SW480 (cell line): ENCODE measurements around the gene COPZ2.
"Not testable (repeated sequence)": the region's sequence is repeated elsewhere in the genome, so short reads cannot be mapped to it uniquely, and the experiment has no call there.

Experiments used
- DNase-seq: peaks from one replicate; pipeline ENCODE4 v3.0.0-alpha.2; 2016; ENCODE audit warnings: low spot score

COPZ2 gene

GRCh38 chr17:48028736-48029135, 8.9 kb downstream of the COPZ2 start:
- no peak for DNase-seq

DNA sequence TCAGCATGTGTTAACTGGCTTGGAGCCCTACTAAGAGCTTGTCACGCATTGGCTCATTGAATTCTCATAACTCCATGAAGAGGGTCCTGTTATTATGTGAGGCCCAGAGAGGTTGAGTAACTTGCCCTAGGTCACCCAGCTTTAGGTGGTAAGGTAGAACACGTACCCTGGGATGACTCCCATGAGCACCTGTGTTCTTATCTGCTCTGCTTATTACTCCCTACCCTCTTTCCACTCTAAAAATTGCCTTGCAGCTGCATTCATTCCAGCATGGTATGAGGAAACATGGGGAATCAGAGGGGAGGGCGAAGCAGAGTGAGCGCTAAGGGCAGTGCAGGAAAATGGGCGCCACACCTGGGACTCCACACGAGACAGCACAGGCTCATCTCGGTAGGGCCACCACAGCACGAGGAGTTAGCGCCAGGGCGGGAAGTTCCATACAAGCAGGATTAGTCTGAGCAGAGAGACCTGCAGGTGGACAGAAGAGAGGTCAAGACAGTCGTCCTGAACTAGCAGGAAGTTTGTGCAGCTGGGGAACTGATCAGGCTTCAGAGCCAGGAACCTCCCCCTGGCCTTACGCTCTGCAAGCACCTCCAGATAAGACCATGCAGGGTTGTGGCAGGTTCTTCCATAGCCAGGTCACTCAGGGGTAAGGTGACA, 10.1 kb downstream of the COPZ2 start:
- DNase-seq, result no peak

DNA sequence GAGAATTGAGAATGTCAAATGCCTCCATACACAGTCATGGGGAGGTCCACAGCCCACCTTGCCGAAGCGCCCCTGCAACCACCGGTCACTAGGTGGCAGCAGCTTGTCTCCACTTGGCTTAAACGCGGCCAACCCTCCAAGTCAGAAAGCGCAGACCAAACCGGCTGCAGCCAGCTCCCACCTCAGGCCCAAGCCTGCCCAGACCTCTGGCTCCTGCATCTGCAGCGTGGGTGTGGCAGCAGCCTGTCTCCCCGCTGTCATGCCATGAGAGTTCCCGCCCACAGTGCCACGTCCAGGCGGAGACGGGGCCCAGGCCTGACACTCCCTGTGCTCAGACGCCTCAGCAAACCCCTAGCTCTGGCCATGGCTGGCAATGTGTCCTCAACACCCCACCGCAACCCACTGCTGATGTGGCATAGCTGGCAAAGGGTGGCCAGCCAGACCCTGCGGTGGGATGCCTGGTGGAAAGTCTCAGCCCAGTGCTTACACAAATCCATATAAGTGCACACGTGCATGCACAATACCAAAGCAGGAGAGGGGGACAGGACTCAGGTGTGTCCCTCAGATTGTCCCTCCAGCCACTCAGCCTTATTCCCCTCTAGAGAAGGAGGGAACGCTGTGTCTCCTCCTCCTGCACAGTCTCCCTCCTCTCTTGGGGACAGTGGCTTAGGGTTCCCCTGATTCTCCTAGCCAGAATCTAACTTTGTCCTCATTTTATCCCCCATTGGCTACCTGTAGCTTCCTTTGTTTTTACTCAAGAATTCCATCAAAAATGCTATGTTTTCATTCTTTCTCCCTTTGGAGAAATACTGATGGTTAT, 10.9 kb downstream of the COPZ2 start:
- peak; percentile 96 for DNase-seq

DNA sequence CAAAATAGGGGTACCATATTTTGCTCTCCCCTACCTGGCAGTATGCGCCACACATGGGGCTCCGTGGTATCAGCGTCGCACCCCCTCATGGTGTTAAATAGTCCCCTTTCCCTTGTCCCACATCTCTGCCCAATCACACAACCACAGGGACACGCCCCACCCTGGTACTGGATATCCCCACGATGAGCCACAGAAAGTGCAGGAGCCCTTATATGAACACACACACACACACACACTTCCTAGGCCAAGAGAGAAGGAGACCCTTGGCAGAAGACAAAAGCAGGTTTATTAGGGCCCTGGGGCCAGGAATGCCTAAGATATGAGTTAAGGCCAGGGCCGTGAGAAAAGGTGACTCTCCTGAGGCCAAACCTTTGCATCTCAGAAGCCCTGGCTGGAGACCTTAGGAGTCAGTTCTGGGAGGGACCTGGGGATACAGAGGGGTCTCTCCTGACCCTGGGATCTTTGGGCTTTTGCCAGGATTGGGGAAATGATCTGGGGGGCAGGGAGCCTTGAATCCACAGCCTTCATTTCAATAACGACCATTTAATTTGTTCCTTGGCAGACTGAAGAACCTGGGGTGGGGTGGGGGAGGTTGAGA, 11.6 kb downstream of the COPZ2 start:
- peak; percentile 32 for DNase-seq

DNA sequence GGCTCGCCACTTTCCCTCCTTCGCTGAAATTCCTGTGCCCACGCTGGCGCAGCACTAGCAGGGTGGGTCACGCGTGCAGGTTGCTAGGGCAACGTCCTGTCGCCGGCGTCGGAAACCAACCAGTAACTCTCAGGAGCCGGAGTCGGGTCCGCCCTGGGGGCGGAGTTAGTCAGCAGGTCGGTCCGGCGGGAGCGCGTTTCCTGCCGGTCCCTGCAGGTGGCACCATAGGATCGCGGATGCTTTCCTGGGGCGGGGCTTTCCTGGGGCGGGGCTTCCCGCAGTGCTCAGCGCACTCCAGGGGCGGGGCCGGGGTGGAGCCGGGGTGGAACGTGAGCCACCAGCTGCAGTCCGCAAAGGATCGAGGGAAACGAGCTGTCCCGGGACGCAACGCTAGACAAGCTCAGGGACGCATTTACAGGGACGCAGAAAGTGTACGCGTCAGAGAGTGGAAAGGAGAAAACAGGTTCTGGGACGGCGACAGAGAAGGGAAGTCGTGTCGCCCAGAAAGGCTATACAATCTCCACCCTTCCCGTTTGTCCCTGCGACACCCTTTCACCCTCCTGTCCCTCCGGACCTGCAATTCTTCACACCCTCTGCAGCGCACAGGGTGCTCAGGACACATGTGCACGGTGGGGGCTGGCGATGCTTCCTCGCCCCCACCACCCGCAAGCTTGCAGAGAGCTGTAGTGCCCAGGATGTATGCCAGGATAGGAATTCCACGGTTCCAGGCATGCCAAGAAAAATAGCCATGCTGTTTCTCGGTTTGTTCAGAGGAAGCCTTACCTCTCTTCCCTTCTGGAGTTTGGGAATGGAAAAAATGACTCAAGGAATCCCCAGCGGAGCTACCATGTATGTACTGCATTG, 12.3 kb downstream of the COPZ2 start:
- DNase-seq, result peak; percentile 98

- DNase-seq, result peak; percentile 90
These were observed 13.2 kb downstream of the COPZ2 start for GRCh38 chr17:48024149-48025039.

- peak; percentile 87 for DNase-seq
These were observed 14.0 kb downstream of the COPZ2 start for GRCh38 chr17:48023400-48024148.

GRCh38 chr17:48022901-48023300, 14.7 kb downstream of the COPZ2 start:
- DNase-seq, result no peak

GRCh38 chr17:48021934-48022333, 15.7 kb downstream of the COPZ2 start:
- DNase-seq, result no peak

GRCh38 chr17:48017817-48018158, 19.8 kb downstream of the COPZ2 start:
- not testable (repeated sequence) for DNase-seq

DNA sequence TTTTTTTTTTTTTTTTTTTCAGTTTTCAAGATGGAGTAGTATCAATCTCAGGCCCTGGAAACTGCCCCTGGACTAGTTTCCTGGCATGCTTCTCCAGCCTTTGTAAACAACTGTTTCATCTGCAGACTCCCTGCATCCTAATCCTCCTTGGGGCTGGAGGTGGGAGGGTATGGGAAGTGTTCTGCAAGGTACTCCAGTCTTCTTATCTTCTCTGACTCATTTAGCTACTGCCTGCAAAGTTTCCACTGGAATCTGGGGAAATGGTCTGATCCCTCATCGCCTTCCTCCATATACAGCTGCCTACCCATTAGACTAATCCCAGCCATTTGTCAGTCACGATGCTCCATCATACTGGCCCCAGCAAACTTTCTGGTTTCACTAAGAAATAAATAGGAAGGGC, 21.5 kb downstream of the COPZ2 start:
- DNase-seq, result no peak

DNA sequence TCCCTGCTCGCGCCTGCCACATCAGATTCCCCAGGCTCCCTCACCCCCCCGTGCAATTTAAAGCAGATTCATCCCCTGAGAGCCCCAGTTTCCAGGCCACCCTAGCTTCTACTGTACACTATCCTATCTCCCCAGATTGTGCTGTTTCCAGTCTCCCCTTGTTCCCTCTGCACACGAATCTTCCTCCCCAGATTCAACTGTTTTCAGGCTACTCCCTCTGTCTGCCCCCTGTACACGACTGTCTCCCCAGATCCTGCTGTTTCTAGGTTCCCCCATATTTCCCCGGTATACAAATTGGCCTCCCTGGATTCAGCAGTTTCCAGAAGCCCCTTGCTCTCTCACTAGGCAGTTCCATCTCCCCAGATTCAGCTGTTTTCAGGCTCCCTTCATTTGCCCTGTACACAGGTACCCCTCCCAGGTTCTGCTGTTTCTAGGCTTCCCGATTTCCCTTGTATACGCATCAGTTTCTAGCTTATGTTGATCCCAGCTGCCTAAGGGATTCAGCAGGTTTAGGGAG, 22.9 kb downstream of the COPZ2 start:
- DNase-seq, result no peak

- DNase-seq, result no peak
These were observed 23.6 kb downstream of the COPZ2 start for GRCh38 chr17:48013876-48014594.

- no peak for DNase-seq
These were observed 24.9 kb downstream of the COPZ2 start for GRCh38 chr17:48012654-48013053.

- DNase-seq, result peak; percentile 29
These were observed 25.5 kb downstream of the COPZ2 start for GRCh38 chr17:48012151-48012520.

GRCh38 chr17:48011405-48012150, 26.0 kb downstream of the COPZ2 start:
- peak; percentile 62 for DNase-seq

GRCh38 chr17:48010193-48010592, 27.4 kb downstream of the COPZ2 start:
- no peak for DNase-seq

DNA sequence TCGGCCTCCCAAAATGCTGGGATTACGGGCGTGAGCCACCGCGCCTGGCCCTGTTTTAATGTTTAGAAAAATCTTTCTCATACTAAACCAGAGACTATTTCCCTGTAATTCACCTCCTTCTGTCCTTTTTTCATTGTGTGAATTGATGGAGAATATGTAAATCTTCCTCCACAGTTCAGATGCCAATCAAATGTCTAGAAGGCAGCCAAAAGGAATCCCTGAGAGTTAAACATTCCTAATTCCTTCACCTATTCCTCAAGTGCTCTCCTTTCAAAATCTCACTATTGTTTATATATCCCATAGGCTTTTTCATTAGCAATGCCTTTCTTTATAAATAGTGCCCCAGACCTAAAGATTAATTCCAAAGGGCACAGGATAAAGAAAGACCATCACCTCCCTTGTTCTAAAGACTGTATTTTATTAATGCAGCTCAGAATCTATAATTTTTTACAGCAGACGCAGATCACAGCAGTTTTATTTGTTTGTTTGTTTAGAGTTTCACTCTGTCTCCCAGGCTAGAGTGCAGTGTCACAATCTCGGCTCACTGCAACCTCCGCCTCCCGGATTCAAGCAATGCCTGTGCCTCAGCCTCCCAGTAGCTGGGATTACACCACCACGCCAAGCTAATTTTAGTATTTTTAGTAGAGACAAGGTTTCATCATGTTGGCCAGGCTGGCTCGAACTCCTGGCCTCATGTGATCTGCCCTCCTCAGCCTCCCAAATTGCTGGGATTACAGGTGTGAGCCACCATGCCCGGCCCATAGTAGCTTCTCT, 30.5 kb downstream of the COPZ2 start:
- DNase-seq, result no peak
